ENCODE measurements around the gene ATP5MC3. TPM values are rescaled to one million over a fixed set of nuclear protein-coding genes. Genes with fewer than 3 reads are reported as not detected.

The ATP5MC3 gene
- total RNA-seq, 1 donor from 2014 or later = 269 TPM

GRCh38 chr2:175168564-175168945 is 13.0 kb downstream of the ATP5MC3 start:
- DNase-seq (ENCODE audit: low spot score) = no peak

GRCh38 chr2:175167792-175168563 is 13.5 kb downstream of the ATP5MC3 start, which contains the start of gene ATF2:
ATF2 (minus strand) TSS chr2:175168203; CDS start chr2:175136443, 31,760 bp downstream.
- peak; percentile 97 for DNase-seq (ENCODE audit: low spot score)

- no peak for DNase-seq (ENCODE audit: low spot score)
These were observed 14.3 kb downstream of the ATP5MC3 start for GRCh38 chr2:175167076-175167791.

- no peak for DNase-seq (ENCODE audit: low spot score)
These were observed 15.2 kb downstream of the ATP5MC3 start for GRCh38 chr2:175166216-175166824.

GRCh38 chr2:175164235-175164634 is 17.3 kb downstream of the ATP5MC3 start:
- DNase-seq (ENCODE audit: low spot score) = no peak

- DNase-seq (ENCODE audit: low spot score) = no peak
These were observed 22.6 kb downstream of the ATP5MC3 start for GRCh38 chr2:175158894-175159293.

- no peak for DNase-seq (ENCODE audit: low spot score)
These were observed 25.0 kb downstream of the ATP5MC3 start for GRCh38 chr2:175156534-175156933.

- DNase-seq (ENCODE audit: low spot score) = no peak
These were observed 26.8 kb downstream of the ATP5MC3 start for GRCh38 chr2:175154661-175155082.

- DNase-seq (ENCODE audit: low spot score) = no peak
These were observed 29.3 kb downstream of the ATP5MC3 start for GRCh38 chr2:175152242-175152641.

- no peak for DNase-seq (ENCODE audit: low spot score)
These were observed 29.7 kb downstream of the ATP5MC3 start for GRCh38 chr2:175151791-175152190.

GRCh38 chr2:175147186-175147585 is 34.3 kb downstream of the ATP5MC3 start:
- no peak for DNase-seq (ENCODE audit: low spot score)

GRCh38 chr2:175143678-175144077 is 37.8 kb downstream of the ATP5MC3 start:
- DNase-seq (ENCODE audit: low spot score) = no peak

- no peak for DNase-seq (ENCODE audit: low spot score)
These were observed 38.3 kb downstream of the ATP5MC3 start for GRCh38 chr2:175143191-175143590.

- no peak for DNase-seq (ENCODE audit: low spot score)
These were observed 41.2 kb downstream of the ATP5MC3 start for GRCh38 chr2:175140332-175140731.

- DNase-seq (ENCODE audit: low spot score) = no peak
These were observed 43.7 kb downstream of the ATP5MC3 start for GRCh38 chr2:175137793-175138192.

GRCh38 chr2:175136334-175137215 is 44.9 kb downstream of the ATP5MC3 start:
- DNase-seq (ENCODE audit: low spot score) = no peak

GRCh38 chr2:175135862-175136261 is 45.6 kb downstream of the ATP5MC3 start:
- DNase-seq (ENCODE audit: low spot score) = no peak

GRCh38 chr2:175135177-175135576 is 46.3 kb downstream of the ATP5MC3 start:
- DNase-seq (ENCODE audit: low spot score) = no peak

- no peak for DNase-seq (ENCODE audit: low spot score)
These were observed 50.3 kb downstream of the ATP5MC3 start for GRCh38 chr2:175131252-175131651.

GRCh38 chr2:175126661-175127060 is 54.8 kb downstream of the ATP5MC3 start:
- no peak for DNase-seq (ENCODE audit: low spot score)
